ENCODE measurements around the gene TAS2R31. TPM values are rescaled to one million over a fixed set of nuclear protein-coding genes. Genes with fewer than 3 reads are reported as not detected.
"Not testable (repeated sequence)": the region's sequence is repeated elsewhere in the genome, so short reads cannot be mapped to it uniquely, and the experiment has no call there.

Gene TAS2R31
- total and polyA plus RNA-seq, 2 donors (not counting 3 experiments of a cell fraction or from before 2014, with no cell fraction given), result 0.12 to 3.2 TPM

DNA sequence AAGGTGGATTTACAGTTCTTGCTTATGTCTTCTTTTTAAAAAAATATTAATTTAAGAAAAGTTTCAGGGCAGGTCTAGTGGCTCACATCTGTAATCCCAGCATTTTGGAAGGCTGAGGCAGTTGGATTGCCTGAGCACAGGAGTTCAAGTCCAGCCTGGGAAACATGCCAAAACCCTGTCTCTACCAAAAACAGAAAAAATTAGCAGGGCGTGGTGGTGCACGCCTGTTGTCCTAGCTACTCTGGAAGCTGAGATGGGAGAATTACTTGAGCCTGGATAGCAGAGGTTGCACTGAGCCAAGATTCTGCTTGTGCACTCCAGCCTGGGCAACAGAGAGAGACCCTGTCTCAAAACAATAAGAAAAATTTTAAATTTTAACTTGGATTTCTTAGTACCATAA, 36.3 kb upstream of the TAS2R31 start:
- BruUV-seq (replicated peaks), result no TSS peak
- no peak for DNase-seq (ENCODE audit: low read depth, low spot score)

DNA sequence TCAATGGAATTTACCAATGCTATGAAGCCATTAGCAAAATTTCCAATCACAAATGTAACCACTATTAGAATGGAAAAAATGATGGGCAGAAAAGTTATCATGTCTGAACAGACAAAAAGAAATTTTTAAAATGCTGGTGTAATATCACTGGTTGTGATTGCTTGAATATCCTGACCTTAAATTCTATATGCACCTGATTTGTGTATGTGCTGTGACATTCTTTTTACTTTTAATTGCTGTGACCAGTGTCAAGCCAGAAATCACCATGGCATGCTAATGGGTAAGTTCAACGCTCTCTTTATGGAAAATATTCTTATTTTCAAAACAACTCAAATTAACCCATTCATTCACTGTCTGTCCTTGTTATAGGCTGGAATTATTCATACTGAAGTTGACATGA, 31.0 kb upstream of the TAS2R31 start, which contains the start of gene TAS2R46:
TAS2R46 (minus strand) TSS at position 101 of the 400 bp plus-strand sequence; CDS start at position 101, 0 bp downstream.
- H3K4me3 ChIP-seq (replicated peaks in 1 of 3; ENCODE audit: insufficient read depth in 1 of 3, low read depth in 1 of 3, low read length in 3 of 3); H3K36me3 ChIP-seq (ENCODE audit: control insufficient read depth in 2 of 2, extremely low read depth in 1 of 2, insufficient read depth in 2 of 2, low read length in 2 of 2); H3K27ac ChIP-seq (ENCODE audit: insufficient read depth, low read depth, low read length); FAIRE-seq; H2AFZ ChIP-seq (ENCODE audit: low read depth, low read length); POLR2A ChIA-PET; H3K27me3 ChIP-seq (ENCODE audit: control insufficient read depth in 2 of 2, insufficient read depth in 2 of 2, low read length in 2 of 2); H3K9ac ChIP-seq (replicated peaks; ENCODE audit: extremely low read depth, insufficient read depth, low read length); H3K79me2 ChIP-seq (ENCODE audit: control insufficient read depth, insufficient read depth, low read length); dilution Hi-C loops (cut with MboI; ENCODE audit: extremely low pct_ligation_motif_present, low sequenced_read_pairs); H3K9me3 ChIP-seq (replicated peaks; ENCODE audit: control insufficient read depth, insufficient read depth, low read length); intact Hi-C loops (cut with micrococcal nuclease); H3K4me2 ChIP-seq (ENCODE audit: insufficient read depth, low read length); H4K20me1 ChIP-seq (replicated peaks; ENCODE audit: control insufficient read depth, extremely low read depth, insufficient read depth, low read length); DNase-seq (ENCODE audit: low read depth, low spot score); H3K4me1 ChIP-seq (ENCODE audit: control insufficient read depth, extremely low read depth, insufficient read depth, low read length); H3K9me1 ChIP-seq (replicated peaks; ENCODE audit: control insufficient read depth, extremely low read depth, insufficient read depth, low read length); CTCF ChIA-PET; BruUV-seq (replicated peaks): not testable (repeated sequence)

More for the DNA sequence above, 36.3 kb upstream of the TAS2R31 start:
- no peaks in the 10 kb centered on the region for H3K9me1 ChIP-seq (replicated peaks; ENCODE audit: control insufficient read depth, extremely low read depth, insufficient read depth, low read length)
- H3K27me3 ChIP-seq (ENCODE audit: control insufficient read depth in 2 of 2, insufficient read depth in 2 of 2, low read length in 2 of 2), result no peaks in the 10 kb centered on the region
- no peak overlapping the region for H3K9ac ChIP-seq (replicated peaks; ENCODE audit: extremely low read depth, insufficient read depth, low read length)
- TF ChIP-seq JUN (IDR thresholded peaks at IDR 0.05; ENCODE audit: borderline replicate concordance, insufficient read depth, insufficient read length, low read depth) (no peak), FOS (IDR thresholded peaks at IDR 0.05; ENCODE audit: borderline replicate concordance, insufficient read depth, low read length) (no peak), POLR2A (IDR thresholded peaks at IDR 0.05; ENCODE audit: low read depth, low read length) (no peak), GATA2 (IDR thresholded peaks at IDR 0.05; ENCODE audit: insufficient read depth, insufficient read length, low read depth, low read length) (no peak), POLR2AphosphoS5 (IDR thresholded peaks at IDR 0.05; ENCODE audit: insufficient read depth, low read depth, low read length) (no peak), EZH2 (IDR thresholded peaks at IDR 0.05; ENCODE audit: borderline replicate concordance, low read depth, low read length, severe bottlenecking) (no peak), MYC (IDR thresholded peaks at IDR 0.05; ENCODE audit: low read depth, low read length) (no peak)
- TF ChIP-seq, protein P1, sequence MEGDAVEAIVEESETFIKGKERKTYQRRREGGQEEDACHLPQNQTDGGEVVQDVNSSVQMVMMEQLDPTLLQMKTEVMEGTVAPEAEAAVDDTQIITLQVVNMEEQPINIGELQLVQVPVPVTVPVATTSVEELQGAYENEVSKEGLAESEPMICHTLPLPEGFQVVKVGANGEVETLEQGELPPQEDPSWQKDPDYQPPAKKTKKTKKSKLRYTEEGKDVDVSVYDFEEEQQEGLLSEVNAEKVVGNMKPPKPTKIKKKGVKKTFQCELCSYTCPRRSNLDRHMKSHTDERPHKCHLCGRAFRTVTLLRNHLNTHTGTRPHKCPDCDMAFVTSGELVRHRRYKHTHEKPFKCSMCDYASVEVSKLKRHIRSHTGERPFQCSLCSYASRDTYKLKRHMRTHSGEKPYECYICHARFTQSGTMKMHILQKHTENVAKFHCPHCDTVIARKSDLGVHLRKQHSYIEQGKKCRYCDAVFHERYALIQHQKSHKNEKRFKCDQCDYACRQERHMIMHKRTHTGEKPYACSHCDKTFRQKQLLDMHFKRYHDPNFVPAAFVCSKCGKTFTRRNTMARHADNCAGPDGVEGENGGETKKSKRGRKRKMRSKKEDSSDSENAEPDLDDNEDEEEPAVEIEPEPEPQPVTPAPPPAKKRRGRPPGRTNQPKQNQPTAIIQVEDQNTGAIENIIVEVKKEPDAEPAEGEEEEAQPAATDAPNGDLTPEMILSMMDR (IDR thresholded peaks at IDR 0.05; ENCODE audit: extremely low read depth in 1 of 2, insufficient read depth in 1 of 2, low read depth in 1 of 2, low read length in 2 of 2), result no peak
- TF ChIP-seq, protein P2, sequence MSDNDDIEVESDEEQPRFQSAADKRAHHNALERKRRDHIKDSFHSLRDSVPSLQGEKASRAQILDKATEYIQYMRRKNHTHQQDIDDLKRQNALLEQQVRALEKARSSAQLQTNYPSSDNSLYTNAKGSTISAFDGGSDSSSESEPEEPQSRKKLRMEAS (IDR thresholded peaks at IDR 0.05; ENCODE audit: insufficient read depth, insufficient read length), result no peak
- no peak overlapping the region for H2AFZ ChIP-seq (ENCODE audit: low read depth, low read length)
- CTCF ChIA-PET, result no interaction called here
- intact Hi-C loops (cut with micrococcal nuclease) (no loop called here), dilution Hi-C loops (cut with MboI; ENCODE audit: extremely low pct_ligation_motif_present, low sequenced_read_pairs) (no loop called here)
- H4K20me1 ChIP-seq (replicated peaks; ENCODE audit: control insufficient read depth, extremely low read depth, insufficient read depth, low read length), result peaks cover 4% of the 10 kb centered on the region
- H3K79me2 ChIP-seq (ENCODE audit: control insufficient read depth, insufficient read depth, low read length), result no peaks in the 10 kb centered on the region
- no peak overlapping the region for H3K4me3 ChIP-seq (replicated peaks in 1 of 3; ENCODE audit: insufficient read depth in 1 of 3, low read depth in 1 of 3, low read length in 3 of 3)
- no peak for FAIRE-seq
- no peaks in the 10 kb centered on the region for H3K4me1 ChIP-seq (ENCODE audit: control insufficient read depth, extremely low read depth, insufficient read depth, low read length)
- no peaks in the 10 kb centered on the region for H3K36me3 ChIP-seq (ENCODE audit: control insufficient read depth in 2 of 2, extremely low read depth in 1 of 2, insufficient read depth in 2 of 2, low read length in 2 of 2)
- POLR2A ChIA-PET, result no interaction called here
- H3K4me2 ChIP-seq (ENCODE audit: insufficient read depth, low read length), result no peak overlapping the region
- H3K27ac ChIP-seq (ENCODE audit: insufficient read depth, low read depth, low read length), result no peak overlapping the region
- no peaks in the 10 kb centered on the region for H3K9me3 ChIP-seq (replicated peaks; ENCODE audit: control insufficient read depth, insufficient read depth, low read length)

Data from endothelial cell of umbilical vein (primary cell).